ENCODE data around the gene SLC22A31.
"Not testable (repeated sequence)": the region's sequence is repeated elsewhere in the genome, so short reads cannot be mapped to it uniquely, and the experiment has no call there.

Gene SLC22A31

GRCh38 chr16:89178453-89179147, 21.7 kb downstream of the SLC22A31 start:
- DNase-seq, result no peak

GRCh38 chr16:89177501-89177900, 22.8 kb downstream of the SLC22A31 start:
- DNase-seq, result no peak

GRCh38 chr16:89176717-89177116, 23.6 kb downstream of the SLC22A31 start:
- DNase-seq, result no peak

GRCh38 chr16:89176147-89176690, 24.1 kb downstream of the SLC22A31 start:
- DNase-seq, result no peak

GRCh38 chr16:89175280-89176146, 24.8 kb downstream of the SLC22A31 start:
- DNase-seq, result no peak

- no peak for DNase-seq
Measured at GRCh38 chr16:89174877-89175276, 25.5 kb downstream of the SLC22A31 start.

GRCh38 chr16:89174055-89174827, 26.1 kb downstream of the SLC22A31 start:
- no peak for DNase-seq

GRCh38 chr16:89173174-89173921, 27.0 kb downstream of the SLC22A31 start:
- DNase-seq, result no peak

- DNase-seq, result no peak
Measured at GRCh38 chr16:89172528-89173173, 27.7 kb downstream of the SLC22A31 start.

GRCh38 chr16:89172171-89172527, 28.2 kb downstream of the SLC22A31 start:
- no peak for DNase-seq

- peak; percentile 47 for DNase-seq
Measured at GRCh38 chr16:89171216-89172170, 28.8 kb downstream of the SLC22A31 start, which contains the start of gene CDH15. TSS of gene CDH15 (plus strand) at chr16:89171748. CDS start at chr16:89171832, 84 bp downstream.

GRCh38 chr16:89170346-89171215, 29.8 kb downstream of the SLC22A31 start:
- DNase-seq, result no peak

- no peak for DNase-seq
Measured at GRCh38 chr16:89169778-89170177, 30.6 kb downstream of the SLC22A31 start.

GRCh38 chr16:89168381-89169189, 31.8 kb downstream of the SLC22A31 start:
- DNase-seq, result no peak

- peak; percentile 49 for DNase-seq
Measured at GRCh38 chr16:89167425-89167941, 32.9 kb downstream of the SLC22A31 start.

GRCh38 chr16:89166696-89167424, 33.5 kb downstream of the SLC22A31 start:
- no peak for DNase-seq

- not testable (repeated sequence) for DNase-seq
Measured at GRCh38 chr16:89165681-89165979, 34.7 kb downstream of the SLC22A31 start.

Data from HCEC 1CT (cell line).